ENCODE data around the gene LCP2.

LCP2 gene

GRCh38 chr5:170206216-170206615, 91.4 kb downstream of the LCP2 start:
- DNase-seq: no peak

- DNase-seq: no peak
Measured at GRCh38 chr5:170204202-170204601, 93.4 kb downstream of the LCP2 start.

- DNase-seq: no peak
Measured at GRCh38 chr5:170202117-170202516, 95.5 kb downstream of the LCP2 start.

GRCh38 chr5:170201311-170201710, 96.3 kb downstream of the LCP2 start:
- no peak for DNase-seq

GRCh38 chr5:170200876-170201275, 96.7 kb downstream of the LCP2 start:
- DNase-seq: no peak
